T1000 (cell line): ENCODE data around the gene ATF7.
"Not testable (repeated sequence)": the region's sequence is repeated elsewhere in the genome, so short reads cannot be mapped to it uniquely, and the experiment has no call there.

Experiments used
- DNase-seq: peaks from one replicate; lab custom pipeline; 2025; ENCODE audit warnings: mixed read lengths; lab: John Stamatoyannopoulos, UW

The ATF7 gene

GRCh38 chr12:53481939-53482586 is 144.1 kb downstream of the ATF7 start:
- no peak for DNase-seq

GRCh38 chr12:53481458-53481857 is 144.7 kb downstream of the ATF7 start:
- DNase-seq = not testable (repeated sequence)

- no peak for DNase-seq
Measured at GRCh38 chr12:53480491-53481442, 145.4 kb downstream of the ATF7 start.

- no peak for DNase-seq
Measured at GRCh38 chr12:53479331-53479730, 146.9 kb downstream of the ATF7 start.

- DNase-seq = no peak
Measured at GRCh38 chr12:53478865-53479264, 147.3 kb downstream of the ATF7 start.

- no peak for DNase-seq
Measured at GRCh38 chr12:53476769-53477209, 149.4 kb downstream of the ATF7 start.

- DNase-seq = no peak
Measured at GRCh38 chr12:53474819-53475218, 151.4 kb downstream of the ATF7 start.

GRCh38 chr12:53474077-53474476 is 152.1 kb downstream of the ATF7 start:
- no peak for DNase-seq

- DNase-seq = no peak
Measured at GRCh38 chr12:53472056-53472582, 154.1 kb downstream of the ATF7 start.

GRCh38 chr12:53468282-53468681 is 157.9 kb downstream of the ATF7 start:
- no peak for DNase-seq

- no peak for DNase-seq
Measured at GRCh38 chr12:53467880-53468279, 158.3 kb downstream of the ATF7 start.

- DNase-seq = no peak
Measured at GRCh38 chr12:53467082-53467481, 159.1 kb downstream of the ATF7 start.

GRCh38 chr12:53466640-53467039 is 159.5 kb downstream of the ATF7 start:
- no peak for DNase-seq

- DNase-seq = no peak
Measured at GRCh38 chr12:53465679-53466078, 160.5 kb downstream of the ATF7 start.

GRCh38 chr12:53464685-53465418 is 161.3 kb downstream of the ATF7 start:
- DNase-seq = no peak

GRCh38 chr12:53463802-53464560 is 162.2 kb downstream of the ATF7 start:
- DNase-seq = no peak

- no peak for DNase-seq
Measured at GRCh38 chr12:53462935-53463334, 163.2 kb downstream of the ATF7 start.

GRCh38 chr12:53461591-53461990 is 164.6 kb downstream of the ATF7 start:
- no peak for DNase-seq

- DNase-seq = no peak
Measured at GRCh38 chr12:53461059-53461458, 165.1 kb downstream of the ATF7 start.

- DNase-seq = no peak
Measured at GRCh38 chr12:53459097-53459496, 167.1 kb downstream of the ATF7 start.
